Vagina (tissue), 2 donors: Measurements from ENCODE around the gene GUCD1.

Source experiments
- CTCF ChIP-seq, 3 experiments: fragments of 450-650 bp in 2 of 3; fragments of 200-600 bp in 1 of 3; sonication (generic) in 1 of 3; IDR thresholded peaks; one replicate each; pipeline ENCODE4 v1.5.1; 2017 to 2019; ENCODE audit warnings: antibody characterized with exemption in 3 of 3, mild to moderate bottlenecking in 2 of 3, moderate library complexity in 2 of 3
- POLR2A ChIP-seq, 2 donors: fragments of 450-650 bp; IDR thresholded peaks; one replicate each; pipeline ENCODE4 v1.6.1; 2017; ENCODE audit warnings: antibody characterized with exemption in 2 of 2, mild to moderate bottlenecking in 2 of 2, moderate library complexity in 2 of 2

GRCh38 chr22:24504540-24504939, 50.4 kb downstream of the GUCD1 start:
- no peak for TF ChIP-seq CTCF (IDR thresholded peaks at IDR 0.05)
- no peak for TF ChIP-seq POLR2A (IDR thresholded peaks at IDR 0.05)
